ENCODE measurements around the gene LAMA5.

Gene LAMA5

GRCh38 chr20:62368976-62369814 lies 2.1 kb upstream of the LAMA5 start:
- Histone ChIP-seq H3K79me2 (ENCODE audit: low read length) (no peaks in the 10 kb centered on the region), H2AFZ (ENCODE audit: low read depth, low read length) (no peak overlapping the region), H3K27ac (ENCODE audit: low read length) (no peak overlapping the region), H3K9me3 (ENCODE audit: insufficient read depth, low read length) (no peaks in the 10 kb centered on the region), H3K4me1 (ENCODE audit: low read length) (peaks cover 22% of the 10 kb centered on the region), H3K4me2 (ENCODE audit: low read length) (no peak overlapping the region), H3K36me3 (replicated peaks; ENCODE audit: low read depth, low read length) (no peaks in the 10 kb centered on the region), H3K9ac (ENCODE audit: low read length) (no peak overlapping the region), H3K27me3 (ENCODE audit: low read depth, low read length) (peaks cover 25% of the 10 kb centered on the region), H4K20me1 (ENCODE audit: insufficient read depth, low read length) (0 out of 2 replicates have a peak, but pooled peaks cover 7% of the 10 kb centered on the region), H3K4me3 (ENCODE audit: low read length) (no peak overlapping the region)
- TF ChIP-seq CTCF (IDR thresholded peaks at IDR 0.05; ENCODE audit: low read depth, low read length) (peak; percentile 11; the same call in 1 of the 2 replicates), EZH2phosphoT487 (IDR thresholded peaks at IDR 0.05; ENCODE audit: low read depth) (no peak)

- Histone ChIP-seq H3K4me1 (ENCODE audit: low read length) (peaks cover 22% of the 10 kb centered on the region), H3K4me2 (ENCODE audit: low read length) (peak overlapping the region; percentile 83), H3K9ac (ENCODE audit: low read length) (peak overlapping the region; percentile 58), H2AFZ (ENCODE audit: low read depth, low read length) (no peak overlapping the region; the same call in 1 of the 2 replicates), H3K27me3 (ENCODE audit: low read depth, low read length) (peaks cover 25% of the 10 kb centered on the region), H4K20me1 (ENCODE audit: insufficient read depth, low read length) (0 out of 2 replicates have a peak, but pooled peaks cover 7% of the 10 kb centered on the region), H3K79me2 (ENCODE audit: low read length) (no peaks in the 10 kb centered on the region), H3K36me3 (replicated peaks; ENCODE audit: low read depth, low read length) (no peaks in the 10 kb centered on the region), H3K9me3 (ENCODE audit: insufficient read depth, low read length) (no peaks in the 10 kb centered on the region), H3K4me3 (ENCODE audit: low read length) (peak overlapping the region; percentile 92), H3K27ac (ENCODE audit: low read length) (no peak overlapping the region)
- TF ChIP-seq CTCF (IDR thresholded peaks at IDR 0.05; ENCODE audit: low read depth, low read length) (no peak), EZH2phosphoT487 (IDR thresholded peaks at IDR 0.05; ENCODE audit: low read depth) (no peak)
Measured at GRCh38 chr20:62368392-62368975, 1.4 kb upstream of the LAMA5 start.

- TF ChIP-seq EZH2phosphoT487 (IDR thresholded peaks at IDR 0.05; ENCODE audit: low read depth): no peak
- TF ChIP-seq CTCF (IDR thresholded peaks at IDR 0.05; ENCODE audit: low read depth, low read length): no peak
- Histone ChIP-seq H3K79me2 (ENCODE audit: low read length) (no peaks in the 10 kb centered on the region), H3K4me1 (ENCODE audit: low read length) (peaks cover 22% of the 10 kb centered on the region), H4K20me1 (ENCODE audit: insufficient read depth, low read length) (0 out of 2 replicates have a peak, but pooled peaks cover 7% of the 10 kb centered on the region), H3K4me3 (ENCODE audit: low read length) (peak overlapping the region; percentile 92), H3K36me3 (replicated peaks; ENCODE audit: low read depth, low read length) (no peaks in the 10 kb centered on the region), H3K27me3 (ENCODE audit: low read depth, low read length) (peaks cover 25% of the 10 kb centered on the region), H2AFZ (ENCODE audit: low read depth, low read length) (peak overlapping the region; percentile 68), H3K27ac (ENCODE audit: low read length) (no peak overlapping the region), H3K9ac (ENCODE audit: low read length) (peak overlapping the region; percentile 58), H3K4me2 (ENCODE audit: low read length) (peak overlapping the region; percentile 83), H3K9me3 (ENCODE audit: insufficient read depth, low read length) (no peaks in the 10 kb centered on the region)
Measured at GRCh38 chr20:62367633-62368391, 700 bp upstream of the LAMA5 start.

Measured in OCI-LY3 (cell line).